ENCODE data around the gene CIBAR2.

- TF ChIP-seq, protein P1, sequence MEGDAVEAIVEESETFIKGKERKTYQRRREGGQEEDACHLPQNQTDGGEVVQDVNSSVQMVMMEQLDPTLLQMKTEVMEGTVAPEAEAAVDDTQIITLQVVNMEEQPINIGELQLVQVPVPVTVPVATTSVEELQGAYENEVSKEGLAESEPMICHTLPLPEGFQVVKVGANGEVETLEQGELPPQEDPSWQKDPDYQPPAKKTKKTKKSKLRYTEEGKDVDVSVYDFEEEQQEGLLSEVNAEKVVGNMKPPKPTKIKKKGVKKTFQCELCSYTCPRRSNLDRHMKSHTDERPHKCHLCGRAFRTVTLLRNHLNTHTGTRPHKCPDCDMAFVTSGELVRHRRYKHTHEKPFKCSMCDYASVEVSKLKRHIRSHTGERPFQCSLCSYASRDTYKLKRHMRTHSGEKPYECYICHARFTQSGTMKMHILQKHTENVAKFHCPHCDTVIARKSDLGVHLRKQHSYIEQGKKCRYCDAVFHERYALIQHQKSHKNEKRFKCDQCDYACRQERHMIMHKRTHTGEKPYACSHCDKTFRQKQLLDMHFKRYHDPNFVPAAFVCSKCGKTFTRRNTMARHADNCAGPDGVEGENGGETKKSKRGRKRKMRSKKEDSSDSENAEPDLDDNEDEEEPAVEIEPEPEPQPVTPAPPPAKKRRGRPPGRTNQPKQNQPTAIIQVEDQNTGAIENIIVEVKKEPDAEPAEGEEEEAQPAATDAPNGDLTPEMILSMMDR (IDR thresholded peaks at IDR 0.05; ENCODE audit: poor library complexity): no peak
- TF ChIP-seq EZH2 (IDR thresholded peaks at IDR 0.05; ENCODE audit: borderline replicate concordance): no peak
These were observed 15.4 kb downstream of the CIBAR2 start for GRCh38 chr16:85096921-85097320.

Measured in hepatocyte (in vitro differentiated cells).